ENCODE data around the gene LMBRD1. TPM values are rescaled to one million over a fixed set of nuclear protein-coding genes. Genes with fewer than 3 reads are reported as not detected.

LMBRD1 gene
- total and polyA plus RNA-seq, 2 of the 8 experiments (the other 6 are each of a cell fraction or from before 2014, with no cell fraction given), result 9.1 to 16.8 TPM

GRCh38 chr6:69756366-69756765, 40.4 kb downstream of the LMBRD1 start (continued):
- TF ChIP-seq SIN3A (conservative IDR thresholded peaks at IDR 0.05 in 1 of 2, IDR thresholded peaks at IDR 0.05 in 1 of 2; ENCODE audit: low read depth in 1 of 2, low read length in 2 of 2) (no peak), SAP30 (IDR thresholded peaks at IDR 0.05; ENCODE audit: insufficient read depth, insufficient replicate concordance, low read length) (no peak), RFX5 (IDR thresholded peaks at IDR 0.05; ENCODE audit: borderline replicate concordance, low read depth, low read length) (no peak), JUN (IDR thresholded peaks at IDR 0.05; ENCODE audit: low read depth, low read length) (no peak), SP2 (IDR thresholded peaks at IDR 0.05; ENCODE audit: low read length) (no peak), BRCA1 (IDR thresholded peaks at IDR 0.05; ENCODE audit: low read depth, low read length) (no peak)
